Activated naive CD8-positive, alpha-beta T cell treated with anti-CD3 and anti-CD28 coated beads, Interleukin-2, amount 50 U/mL, for 24 hours (primary cell): ENCODE results near the gene CKS2.
A peak's percentile ranks its signal among the peaks of the same experiment; 100 is the strongest.
"Not testable (repeated sequence)": the region's sequence is repeated elsewhere in the genome, so short reads cannot be mapped to it uniquely, and the experiment has no call there.

Experiments used
- ATAC-seq: fragments of 150-1000 bp; cut with Tn5 transposase; one replicate; pipeline ENCODE4 v1.10.0; 2021
- DNase-seq: peaks from one replicate; pipeline ENCODE4 v3.0.0; 2021
- H3K27ac Mint-ChIP-seq: one replicate; pipeline ENCODE4 v1.8.0; 2021; ENCODE audit warnings: mild to moderate bottlenecking, mixed read lengths
- H3K27me3 Mint-ChIP-seq: one replicate; pipeline ENCODE4 v1.8.0; 2021; ENCODE audit warnings: mixed read lengths
- H3K36me3 Mint-ChIP-seq: one replicate; pipeline ENCODE4 v1.8.0; 2021; ENCODE audit warnings: low read depth, mixed read lengths
- H3K4me1 Mint-ChIP-seq: one replicate; pipeline ENCODE4 v1.8.0; 2021; ENCODE audit warnings: mixed read lengths
- H3K4me3 Mint-ChIP-seq: one replicate; pipeline ENCODE4 v1.8.0; 2021; ENCODE audit warnings: mild to moderate bottlenecking, moderate library complexity, mixed read lengths
- H3K9me3 Mint-ChIP-seq: one replicate; pipeline ENCODE4 v1.8.0; 2021; ENCODE audit warnings: mixed read lengths

CKS2 gene

GRCh38 chr9:89310475-89311345, at the start of gene CKS2:
Gene CKS2, plus strand, starts transcription at chr9:89311195. Its CDS starts 98 bp downstream, at chr9:89311293.
- DNase-seq (peak; percentile 100), ATAC-seq (peak; percentile 90)
- H3K27me3 Mint-ChIP-seq, result peaks cover 6% of the 10 kb centered on the region
- H3K36me3 Mint-ChIP-seq, result peaks cover 58% of the 10 kb centered on the region
- H3K9me3 Mint-ChIP-seq, result no peaks in the 10 kb centered on the region
- peaks cover 62% of the 10 kb centered on the region for H3K4me1 Mint-ChIP-seq
- H3K4me3 Mint-ChIP-seq, result peak within 1 kb of the TSS; percentile 90
- peak within 1 kb of the TSS; percentile 100 for H3K27ac Mint-ChIP-seq

GRCh38 chr9:89273528-89274279, 37.3 kb upstream of the CKS2 start:
- DNase-seq, result no peak
- Mint-ChIP-seq H3K27ac (no peak overlapping the region), H3K27me3 (peaks cover 7% of the 10 kb centered on the region), H3K9me3 (peaks cover 36% of the 10 kb centered on the region), H3K36me3 (peaks cover 14% of the 10 kb centered on the region), H3K4me1 (peaks cover 29% of the 10 kb centered on the region), H3K4me3 (no peak overlapping the region)
- ATAC-seq, result no peak

- peaks cover 32% of the 10 kb centered on the region for H3K9me3 Mint-ChIP-seq
These were observed 36.2 kb upstream of the CKS2 start for GRCh38 chr9:89274838-89275237.

GRCh38 chr9:89276040-89276439, 35.0 kb upstream of the CKS2 start:
- Mint-ChIP-seq H3K36me3 (peaks cover 14% of the 10 kb centered on the region), H3K9me3 (peaks cover 32% of the 10 kb centered on the region), H3K4me1 (peaks cover 37% of the 10 kb centered on the region)
- H3K27ac Mint-ChIP-seq, DNase-seq, ATAC-seq, H3K27me3 Mint-ChIP-seq, H3K4me3 Mint-ChIP-seq: not testable (repeated sequence)

More at GRCh38 chr9:89274838-89275237, 36.2 kb upstream of the CKS2 start:
- ATAC-seq (peak; percentile 93), DNase-seq (peak; percentile 14)
- H3K4me1 Mint-ChIP-seq, result peaks cover 36% of the 10 kb centered on the region
- peaks cover 4% of the 10 kb centered on the region for H3K27me3 Mint-ChIP-seq
- no peak overlapping the region for H3K27ac Mint-ChIP-seq
- H3K36me3 Mint-ChIP-seq, result peaks cover 14% of the 10 kb centered on the region
- H3K4me3 Mint-ChIP-seq, result no peak overlapping the region

GRCh38 chr9:89277043-89277442, 34.0 kb upstream of the CKS2 start:
- ATAC-seq, result no peak
- H3K27ac Mint-ChIP-seq, result no peak overlapping the region
- H3K4me3 Mint-ChIP-seq, result no peak overlapping the region

GRCh38 chr9:89277454-89277853, 33.5 kb upstream of the CKS2 start:
- ATAC-seq (peak; percentile 48), DNase-seq (no peak)
- Mint-ChIP-seq H3K4me1 (peaks cover 37% of the 10 kb centered on the region), H3K4me3 (no peak overlapping the region), H3K27ac (no peak overlapping the region), H3K27me3 (no peaks in the 10 kb centered on the region), H3K9me3 (peaks cover 30% of the 10 kb centered on the region), H3K36me3 (peaks cover 14% of the 10 kb centered on the region)

More at GRCh38 chr9:89277043-89277442, 34.0 kb upstream of the CKS2 start:
- H3K27me3 Mint-ChIP-seq, result no peaks in the 10 kb centered on the region
- peaks cover 32% of the 10 kb centered on the region for H3K9me3 Mint-ChIP-seq
- H3K4me1 Mint-ChIP-seq, result peaks cover 37% of the 10 kb centered on the region
- no peak for DNase-seq
- peaks cover 14% of the 10 kb centered on the region for H3K36me3 Mint-ChIP-seq

GRCh38 chr9:89278551-89278950, 32.4 kb upstream of the CKS2 start:
- H3K27me3 Mint-ChIP-seq, result no peaks in the 10 kb centered on the region
- H3K27ac Mint-ChIP-seq, result no peak overlapping the region
- H3K9me3 Mint-ChIP-seq, result peaks cover 20% of the 10 kb centered on the region
- peaks cover 37% of the 10 kb centered on the region for H3K4me1 Mint-ChIP-seq
- peaks cover 11% of the 10 kb centered on the region for H3K36me3 Mint-ChIP-seq
- ATAC-seq, result no peak
- no peak overlapping the region for H3K4me3 Mint-ChIP-seq
- no peak for DNase-seq

- peak; percentile 42 for ATAC-seq
- H3K4me3 Mint-ChIP-seq, result no peak overlapping the region
These were observed 31.8 kb upstream of the CKS2 start for GRCh38 chr9:89278997-89279739.

GRCh38 chr9:89281106-89281505, 29.9 kb upstream of the CKS2 start:
- Mint-ChIP-seq H3K27me3 (no peaks in the 10 kb centered on the region), H3K4me1 (peaks cover 24% of the 10 kb centered on the region), H3K36me3 (no peaks in the 10 kb centered on the region), H3K9me3 (peaks cover 4% of the 10 kb centered on the region), H3K4me3 (no peak overlapping the region), H3K27ac (no peak overlapping the region)
- no peak for ATAC-seq
- no peak for DNase-seq

More at GRCh38 chr9:89278997-89279739, 31.8 kb upstream of the CKS2 start:
- no peak for DNase-seq
- peaks cover 14% of the 10 kb centered on the region for H3K9me3 Mint-ChIP-seq
- H3K36me3 Mint-ChIP-seq, result peaks cover 5% of the 10 kb centered on the region
- H3K27ac Mint-ChIP-seq, result no peak overlapping the region
- H3K27me3 Mint-ChIP-seq, result no peaks in the 10 kb centered on the region
- peaks cover 37% of the 10 kb centered on the region for H3K4me1 Mint-ChIP-seq

- not testable (repeated sequence) for ATAC-seq, DNase-seq, H3K27ac Mint-ChIP-seq, H3K9me3 Mint-ChIP-seq, H3K27me3 Mint-ChIP-seq, H3K36me3 Mint-ChIP-seq
- Mint-ChIP-seq H3K4me3 (peak overlapping the region; percentile 8), H3K4me1 (peaks cover 11% of the 10 kb centered on the region)
These were observed 28.6 kb upstream of the CKS2 start for GRCh38 chr9:89282248-89282968.

GRCh38 chr9:89284076-89284475, 26.9 kb upstream of the CKS2 start:
- Mint-ChIP-seq H3K9me3 (no peaks in the 10 kb centered on the region), H3K36me3 (peaks cover 4% of the 10 kb centered on the region), H3K27me3 (no peaks in the 10 kb centered on the region), H3K27ac (no peak overlapping the region), H3K4me1 (peaks cover 8% of the 10 kb centered on the region), H3K4me3 (no peak overlapping the region)
- no peak for DNase-seq
- ATAC-seq, result no peak

GRCh38 chr9:89291741-89292140, 19.3 kb upstream of the CKS2 start:
- peaks cover 4% of the 10 kb centered on the region for H3K9me3 Mint-ChIP-seq
- no peaks in the 10 kb centered on the region for H3K27me3 Mint-ChIP-seq
- H3K4me3 Mint-ChIP-seq, result no peak overlapping the region
- no peak for ATAC-seq
- no peaks in the 10 kb centered on the region for H3K4me1 Mint-ChIP-seq
- H3K36me3 Mint-ChIP-seq, result peaks cover 9% of the 10 kb centered on the region
- no peak overlapping the region for H3K27ac Mint-ChIP-seq
- no peak for DNase-seq

GRCh38 chr9:89293014-89293413, 18.0 kb upstream of the CKS2 start:
- Mint-ChIP-seq H3K27me3 (no peaks in the 10 kb centered on the region), H3K4me1 (no peaks in the 10 kb centered on the region), H3K36me3 (peaks cover 5% of the 10 kb centered on the region), H3K27ac (no peak overlapping the region), H3K9me3 (peaks cover 4% of the 10 kb centered on the region), H3K4me3 (no peak overlapping the region)
- ATAC-seq, result no peak
- DNase-seq, result no peak

- Mint-ChIP-seq H3K27ac (no peak overlapping the region), H3K4me1 (no peaks in the 10 kb centered on the region), H3K9me3 (peaks cover 4% of the 10 kb centered on the region), H3K4me3 (no peak overlapping the region), H3K27me3 (no peaks in the 10 kb centered on the region), H3K36me3 (peaks cover 5% of the 10 kb centered on the region)
- ATAC-seq (no peak), DNase-seq (no peak)
These were observed 15.6 kb upstream of the CKS2 start for GRCh38 chr9:89295400-89295799.
